ENCODE measurements around the gene LRCH1.

LRCH1 gene

DNA sequence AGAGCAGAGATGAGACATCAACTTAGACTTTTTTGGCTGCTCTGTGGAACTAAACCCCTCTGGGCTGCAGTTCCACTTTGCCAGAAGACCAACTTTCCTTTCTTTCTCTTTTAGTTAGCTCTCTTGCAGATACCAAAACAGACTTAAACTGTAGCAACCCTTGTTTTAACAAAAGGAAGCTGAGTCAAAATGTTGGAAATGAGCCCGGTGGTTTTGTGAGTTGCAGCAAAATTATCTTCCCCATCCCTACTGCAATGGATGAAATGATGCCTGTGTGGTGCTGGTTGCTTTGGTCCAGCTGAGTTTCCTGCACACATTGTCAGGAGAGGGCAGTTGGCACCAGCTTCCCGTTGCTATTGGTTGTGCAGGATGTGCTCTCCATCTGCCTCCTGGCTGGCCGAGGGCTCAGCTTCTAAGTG is 115.3 kb downstream of the LRCH1 start:
- peak; percentile 71 for DNase-seq

DNA sequence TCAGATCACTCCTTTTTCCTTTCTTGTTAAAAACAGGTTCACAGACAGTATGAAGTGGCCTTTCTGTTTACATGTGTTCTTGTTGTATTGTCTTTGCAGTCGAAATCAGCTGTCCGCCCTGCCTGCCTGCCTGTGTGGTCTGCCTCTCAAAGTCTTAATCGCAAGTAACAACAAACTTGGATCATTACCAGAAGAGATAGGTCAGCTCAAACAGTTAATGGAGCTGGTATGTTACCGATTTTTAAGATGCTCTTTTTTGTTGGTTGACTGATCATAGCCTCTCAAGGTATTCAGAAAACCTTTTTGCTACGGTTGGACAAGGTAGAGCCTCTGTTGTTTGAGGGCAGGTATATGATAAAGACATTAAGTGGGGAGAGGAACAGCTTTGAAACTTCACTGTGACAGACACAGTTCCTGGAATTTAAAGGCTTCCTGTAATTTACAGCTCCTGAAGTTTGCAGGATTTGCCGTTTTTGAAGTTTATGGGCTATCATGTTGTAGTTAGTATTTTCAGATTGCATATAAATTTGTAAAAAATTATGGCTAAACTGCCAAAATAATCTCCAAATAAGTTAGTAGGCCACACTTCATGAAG is 116.1 kb downstream of the LRCH1 start:
- no peak for DNase-seq

DNA sequence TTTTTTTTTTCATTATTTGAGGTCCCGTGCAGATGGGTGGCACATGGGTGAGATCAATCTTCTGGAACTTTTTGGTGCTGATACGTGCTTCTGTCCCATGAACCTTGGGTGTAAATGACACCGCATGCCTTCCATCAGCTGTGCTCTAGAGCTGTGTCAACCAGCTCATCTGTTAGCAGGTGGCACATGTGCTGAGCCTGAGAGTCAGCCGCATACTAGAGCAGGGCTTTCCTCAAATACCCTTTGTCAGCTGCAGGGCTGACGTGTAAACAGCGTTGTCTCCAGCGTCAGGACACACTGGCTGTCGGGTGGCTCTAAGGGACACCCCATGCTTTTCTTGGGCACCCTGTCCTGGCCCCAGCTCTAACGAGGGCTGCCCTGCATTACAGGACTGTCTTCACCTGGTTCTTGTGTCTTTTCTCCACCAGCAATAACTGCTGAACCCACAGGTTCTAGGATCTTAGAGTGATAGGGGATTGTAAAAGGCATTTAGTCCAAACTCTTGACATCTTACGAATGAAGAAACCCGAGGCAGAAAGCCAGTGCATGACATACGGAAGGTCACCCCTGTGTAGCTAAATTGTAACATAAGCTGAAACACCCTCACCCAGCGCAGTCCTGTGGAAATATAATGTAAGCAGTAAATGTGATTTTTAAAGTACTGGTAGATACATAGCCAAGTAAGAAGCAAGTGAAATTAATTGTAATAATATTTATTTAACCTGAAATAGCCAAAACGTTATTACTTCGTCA is 119.5 kb downstream of the LRCH1 start:
- no peak for DNase-seq

- no peak for DNase-seq
Measured at GRCh38 chr13:46675016-46675415, 122.0 kb downstream of the LRCH1 start.

GRCh38 chr13:46676378-46676725 is 123.4 kb downstream of the LRCH1 start:
- DNase-seq, result no peak

DNA sequence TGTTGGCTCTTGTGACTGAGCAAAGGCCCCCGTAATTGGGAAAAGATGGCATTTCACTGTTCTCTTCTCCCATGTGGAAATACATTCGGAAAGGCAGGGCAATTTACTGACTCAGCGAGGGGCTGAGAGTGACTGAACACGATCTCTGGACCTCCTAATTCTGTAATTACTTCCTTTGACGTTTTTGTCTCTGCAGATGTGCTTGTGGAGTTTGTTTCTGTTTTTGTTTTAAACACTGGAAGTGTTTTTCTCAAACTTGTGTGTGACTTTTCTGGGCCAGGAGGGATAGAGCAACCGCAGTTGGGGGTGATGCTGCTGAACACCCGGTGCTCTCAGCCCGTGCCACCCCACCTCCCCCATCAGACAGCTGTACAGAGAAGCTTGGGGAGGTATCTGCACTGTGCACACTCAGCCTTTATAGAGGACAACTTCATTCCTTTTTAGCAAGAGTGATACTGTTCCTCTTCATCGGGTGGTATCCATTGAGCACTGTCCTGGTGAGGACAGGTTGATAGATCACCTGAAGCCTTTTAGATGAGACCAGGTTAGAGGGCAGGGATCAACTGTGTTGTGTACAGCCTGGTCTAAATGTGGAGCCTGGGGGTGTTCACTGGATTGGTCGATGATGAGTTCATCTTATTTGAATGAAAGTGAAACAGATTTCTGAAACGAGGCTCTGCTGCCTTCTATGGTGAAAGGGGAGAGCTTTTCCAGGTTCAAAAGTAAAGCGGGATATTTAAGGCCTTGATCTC is 126.6 kb downstream of the LRCH1 start:
- peak; percentile 32 for DNase-seq

DNA sequence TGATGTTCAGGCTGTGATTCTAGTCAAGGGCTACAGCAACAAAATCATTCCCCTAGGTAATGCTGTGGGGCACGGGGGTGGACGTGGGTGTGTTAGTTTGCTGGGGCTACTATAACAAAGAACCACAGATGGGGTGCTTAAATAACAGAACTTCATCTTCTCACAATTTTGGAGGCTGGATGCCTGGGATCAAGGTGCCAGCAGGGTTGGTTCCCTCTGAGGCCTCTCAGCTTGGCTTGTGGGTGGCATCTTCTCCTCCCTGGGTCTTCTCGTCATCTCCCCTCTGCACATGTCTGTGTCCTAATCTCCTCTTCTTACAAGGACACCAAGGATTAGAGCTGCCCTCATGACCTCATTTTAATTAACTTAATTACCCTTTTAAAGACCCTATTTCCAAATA is 129.0 kb downstream of the LRCH1 start:
- no peak for DNase-seq

DNA sequence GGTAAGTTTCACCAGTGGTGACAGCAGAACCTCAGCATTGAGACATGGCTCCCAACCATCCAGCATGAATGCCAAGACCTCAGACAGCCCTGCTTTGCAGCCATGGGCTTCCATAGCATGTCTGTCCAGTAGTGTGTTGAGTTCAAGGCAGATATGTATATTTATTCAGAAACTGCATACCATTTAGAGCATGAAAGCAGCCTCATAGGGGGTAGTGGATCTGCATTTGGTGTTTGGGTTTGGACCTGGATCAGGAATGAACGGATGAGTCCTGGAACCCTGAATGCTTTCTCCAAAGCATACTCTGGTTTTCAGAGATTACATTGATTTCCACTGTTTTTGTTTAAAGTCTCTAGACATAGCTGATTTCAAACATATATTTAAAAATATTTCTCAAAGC is 129.7 kb downstream of the LRCH1 start:
- DNase-seq, result no peak

DNA sequence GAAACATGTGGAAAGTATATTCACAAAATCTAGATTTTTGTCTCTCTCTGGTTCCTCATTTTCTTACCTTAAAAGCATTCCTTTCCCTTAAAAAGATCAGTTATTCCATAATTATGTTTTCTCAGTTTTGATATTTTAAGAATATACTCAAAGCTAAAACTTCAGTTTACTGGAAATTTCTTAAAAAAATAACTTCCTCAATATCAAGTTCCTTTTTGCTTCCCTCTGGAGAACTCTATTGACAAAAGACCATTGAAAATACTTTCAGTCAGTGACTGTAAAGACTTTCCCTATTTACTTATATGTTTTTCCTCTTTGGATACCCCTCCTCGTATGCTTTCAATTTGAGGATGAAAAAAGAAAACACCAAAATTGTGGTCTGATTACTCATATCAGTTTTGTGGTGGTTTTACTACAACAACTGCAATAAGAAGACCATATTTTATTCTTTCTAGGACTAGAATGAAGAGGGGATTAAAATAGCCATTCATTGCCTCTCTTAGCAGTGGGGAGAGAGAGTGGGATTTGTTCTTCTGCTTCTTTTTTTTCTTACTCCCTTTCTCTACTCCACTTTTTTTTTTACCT is 130.8 kb downstream of the LRCH1 start:
- peak; percentile 51 for DNase-seq

GRCh38 chr13:46684287-46685001 is 131.5 kb downstream of the LRCH1 start:
- no peak for DNase-seq

- no peak for DNase-seq
Measured at GRCh38 chr13:46685006-46685730, 132.2 kb downstream of the LRCH1 start.

GRCh38 chr13:46686171-46686570 is 133.2 kb downstream of the LRCH1 start:
- DNase-seq, result no peak

- peak; percentile 30 for DNase-seq
Measured at GRCh38 chr13:46687810-46688209, 134.8 kb downstream of the LRCH1 start.

- no peak for DNase-seq
Measured at GRCh38 chr13:46688306-46688705, 135.3 kb downstream of the LRCH1 start.

GRCh38 chr13:46698014-46698413 is 145.0 kb downstream of the LRCH1 start:
- no peak for DNase-seq

DNA sequence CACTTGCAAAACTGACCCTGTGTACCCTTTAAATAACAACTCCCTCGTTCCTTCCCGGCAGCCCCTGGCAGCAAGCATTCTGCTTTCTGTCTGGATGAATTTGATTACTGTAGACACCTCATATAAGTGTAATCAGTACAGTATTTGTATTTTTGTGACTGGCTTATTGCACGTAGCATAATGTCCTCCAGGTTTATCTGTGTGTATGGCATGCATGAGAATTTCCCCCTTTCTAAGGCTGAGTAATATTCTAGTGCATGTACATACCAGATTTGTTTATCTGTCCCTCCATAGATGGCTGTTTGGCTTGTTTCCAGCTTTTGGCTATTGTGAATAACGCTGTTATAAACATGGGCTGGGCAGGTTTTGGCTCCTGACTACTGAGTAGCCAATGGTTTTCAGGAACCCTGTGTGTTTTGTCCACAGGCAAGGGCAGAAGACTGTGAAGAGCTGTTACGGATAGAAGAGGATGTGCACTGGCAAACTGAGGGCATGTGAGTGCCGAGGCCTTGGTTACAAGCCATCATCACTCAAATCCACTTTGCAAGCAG is 146.0 kb downstream of the LRCH1 start:
- DNase-seq, result no peak

DNA sequence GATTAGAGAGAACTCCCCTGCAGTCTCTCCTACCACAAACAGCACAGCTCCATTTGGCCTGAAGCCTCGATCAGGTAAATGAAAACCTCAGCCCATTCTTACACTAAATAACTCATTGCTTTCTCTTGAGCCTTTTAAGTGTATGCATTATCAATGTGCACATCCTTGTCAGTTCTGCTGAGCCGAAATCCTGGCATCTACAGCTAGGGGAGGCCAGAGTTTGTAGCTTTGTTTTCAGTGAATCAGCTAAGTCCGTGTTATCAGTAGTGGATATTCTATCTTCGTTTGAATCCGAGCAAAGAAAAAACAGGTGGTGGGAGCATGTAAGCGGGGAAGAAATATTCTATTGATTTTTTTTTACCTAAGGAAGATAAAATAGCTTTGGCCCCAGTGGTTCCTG is 159.6 kb downstream of the LRCH1 start:
- no peak for DNase-seq

DNA sequence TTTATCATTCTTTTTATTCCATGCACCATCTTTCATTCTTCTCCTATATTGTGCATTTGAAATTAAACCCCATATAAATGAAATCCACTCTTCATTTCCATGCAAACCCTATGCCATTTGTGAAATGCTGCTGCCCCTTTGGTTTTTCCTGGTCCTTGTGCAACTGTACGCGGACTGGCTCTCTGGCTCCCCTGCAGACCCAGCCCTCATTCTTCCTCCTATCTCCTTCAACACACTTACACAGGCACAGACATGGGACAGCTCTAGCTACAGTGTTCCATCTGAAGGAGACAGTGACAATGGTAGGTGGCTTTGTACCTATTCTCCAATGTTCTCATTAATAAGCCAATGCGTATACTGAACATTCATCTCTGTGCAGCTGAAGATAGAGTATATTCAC is 162.4 kb downstream of the LRCH1 start:
- DNase-seq, result no peak

DNA sequence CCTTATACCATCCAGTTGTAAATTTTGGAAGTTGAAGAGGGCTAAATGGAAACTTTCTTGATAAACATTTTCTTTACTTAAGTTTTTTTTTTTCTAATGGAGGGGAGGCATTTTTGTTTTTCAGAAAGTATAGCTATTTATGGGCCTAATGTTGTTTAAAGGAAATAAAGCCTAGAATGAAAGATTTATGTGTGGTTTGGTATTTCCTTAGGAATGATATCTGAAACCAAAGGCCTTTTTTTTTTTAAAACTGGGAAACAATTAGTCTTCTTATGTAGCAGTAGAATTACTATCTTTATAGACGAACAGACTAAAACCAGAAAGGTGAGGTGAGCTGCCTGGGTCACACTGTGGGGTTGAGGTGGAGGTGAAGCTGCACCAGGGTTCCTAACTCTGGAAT is 163.9 kb downstream of the LRCH1 start:
- DNase-seq, result no peak

- DNase-seq, result no peak
Measured at GRCh38 chr13:46717275-46717674, 164.3 kb downstream of the LRCH1 start.

DNA sequence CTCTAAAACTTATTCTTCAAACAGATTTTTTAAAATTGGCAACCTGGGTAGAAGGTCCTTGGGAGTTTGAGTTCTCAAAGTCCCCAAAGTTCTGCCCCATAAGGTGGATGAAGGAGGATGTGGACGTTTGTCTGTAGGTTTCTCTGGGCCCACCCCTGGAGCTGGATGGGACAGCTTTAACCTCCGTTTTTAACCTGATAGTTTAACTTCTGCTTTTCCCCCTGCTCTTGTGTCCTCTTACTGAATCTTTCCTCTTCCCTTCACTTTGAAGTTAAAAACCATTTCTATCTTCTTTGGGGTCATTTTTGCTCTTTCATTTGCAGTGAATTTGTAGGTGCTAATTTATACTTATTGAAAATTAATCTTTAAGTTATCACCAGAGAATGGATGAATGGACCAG is 164.9 kb downstream of the LRCH1 start:
- no peak for DNase-seq

DNA sequence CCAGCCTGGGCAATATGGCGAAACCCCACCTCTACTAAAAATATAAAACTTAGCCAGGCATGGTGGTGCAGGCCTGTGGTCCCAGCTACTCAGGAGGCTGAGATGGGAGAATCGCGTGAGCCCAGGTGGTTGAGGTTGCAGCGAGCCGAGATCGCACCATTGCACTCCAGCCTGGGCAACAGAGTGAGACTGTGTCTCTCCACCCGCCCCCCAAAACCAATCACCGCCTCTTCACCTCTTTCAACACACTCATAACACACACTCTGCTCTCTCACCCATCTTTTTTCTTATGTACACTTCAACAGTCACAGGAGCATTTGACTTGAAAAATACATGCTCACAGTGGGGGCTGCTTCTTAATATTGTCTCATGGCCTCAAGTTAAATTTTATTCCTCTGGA is 167.2 kb downstream of the LRCH1 start:
- no peak for DNase-seq
